ENCODE measurements around the gene NPIPA3. TPM values are rescaled to one million over a fixed set of nuclear protein-coding genes. Genes with fewer than 3 reads are reported as not detected.
"Not testable (repeated sequence)": the region's sequence is repeated elsewhere in the genome, so short reads cannot be mapped to it uniquely, and the experiment has no call there.

The NPIPA3 gene
- total RNA-seq, 2 experiments from 2014 or later: 1.5 to 1.9 TPM

DNA sequence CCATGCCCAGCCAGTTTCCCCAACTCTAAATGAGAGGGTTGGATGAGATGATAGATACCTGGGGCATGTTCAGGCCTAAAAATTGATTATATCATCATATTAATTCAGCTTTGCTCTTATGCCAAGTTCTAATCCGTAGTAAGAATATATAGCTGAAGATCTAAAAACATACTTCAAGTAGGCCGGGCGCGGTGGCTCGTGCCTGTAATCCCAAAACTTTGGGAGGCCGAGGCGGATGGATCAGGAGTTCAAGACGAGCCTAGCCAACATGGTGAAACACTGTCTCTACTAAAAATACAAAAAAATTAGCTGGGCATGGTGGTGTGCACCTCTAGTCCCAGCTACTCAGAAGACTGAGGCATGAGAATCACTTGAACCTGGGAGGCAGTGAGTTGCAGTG, 21.1 kb upstream of the NPIPA3 start:
- no peak for DNase-seq
- no peaks in the 10 kb centered on the region for H3K4me1 Mint-ChIP-seq (ENCODE audit: low read depth)
- no peak overlapping the region for H3K4me3 Mint-ChIP-seq
- intact Hi-C loops (cut with micrococcal nuclease): no loop called here
- H3K27me3 Mint-ChIP-seq (ENCODE audit: low read depth): no peaks in the 10 kb centered on the region
- H3K36me3 Mint-ChIP-seq (ENCODE audit: low read depth): no peaks in the 10 kb centered on the region
- no peaks in the 10 kb centered on the region for H3K9me3 Mint-ChIP-seq
- CTCF ChIA-PET: interaction anchor here (0.8 kb wide), 1 partner anchor 1506 kb away, joined by 3 read pairs; no protein-coding TSS in a partner anchor
- no peak overlapping the region for H3K27ac Mint-ChIP-seq

DNA sequence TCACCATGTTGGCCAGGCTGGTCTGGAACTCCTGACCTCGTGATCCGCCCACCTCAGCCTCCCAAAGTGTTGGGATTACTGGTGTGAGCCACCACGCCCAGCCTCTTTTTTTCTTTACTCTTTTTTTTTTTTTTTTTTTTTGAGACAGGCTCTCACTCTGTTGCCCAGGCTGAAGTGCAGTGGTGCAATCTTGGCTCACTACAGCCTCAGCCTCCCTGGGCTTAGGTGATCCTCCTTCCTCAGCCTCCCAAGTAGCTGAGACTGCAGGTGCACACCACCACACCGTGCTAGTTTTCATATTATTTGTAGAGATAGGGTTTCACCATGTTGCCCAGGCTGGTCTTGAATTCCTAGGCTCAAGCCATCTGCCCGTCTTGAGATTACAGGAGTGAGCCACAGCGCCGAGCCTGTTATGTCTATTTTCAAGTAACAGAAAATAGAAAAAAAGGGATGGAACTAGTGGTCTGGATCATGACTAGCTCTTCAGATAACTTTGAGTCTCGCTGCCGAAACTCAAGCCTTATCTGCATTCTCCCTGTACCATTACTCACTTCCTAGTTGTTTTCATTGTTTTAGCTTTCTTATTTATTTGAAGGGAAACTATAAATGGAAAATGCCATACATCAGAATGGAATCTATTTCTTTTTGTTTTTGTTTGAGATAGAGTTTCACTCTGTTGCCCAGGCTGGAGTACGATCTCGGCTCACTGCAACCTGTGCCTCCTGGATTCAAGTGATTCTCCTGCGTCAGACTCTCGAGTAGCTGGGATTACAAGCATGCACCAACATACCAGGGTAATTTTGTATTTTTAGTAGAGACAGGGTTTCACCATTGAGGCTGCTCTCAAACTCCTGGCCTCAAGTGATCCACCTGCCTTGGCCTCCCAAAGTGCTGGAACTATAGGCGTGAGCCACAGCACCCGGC, 17.1 kb upstream of the NPIPA3 start:
- not testable (repeated sequence) for H3K27me3 Mint-ChIP-seq (ENCODE audit: low read depth); DNase-seq

DNA sequence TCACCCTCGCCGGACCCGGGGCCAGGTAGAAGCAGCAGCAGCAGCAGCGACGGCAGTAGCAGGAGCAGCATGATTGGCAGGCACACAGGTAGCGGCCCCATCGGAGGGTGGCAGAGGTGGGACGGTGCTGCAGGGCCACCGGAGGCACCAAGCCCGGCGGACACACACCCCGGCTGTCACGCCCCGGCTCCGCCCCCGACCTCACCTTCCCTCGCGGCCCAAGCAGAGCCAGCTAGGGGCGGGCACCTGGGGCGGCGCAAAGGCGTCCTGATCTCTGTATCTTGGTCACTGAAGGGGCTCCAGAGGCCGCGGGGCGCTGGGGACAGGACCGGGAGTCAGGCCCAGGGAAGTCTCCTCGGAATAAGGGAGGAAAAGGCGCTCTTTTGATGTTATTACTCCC, 9.1 kb upstream of the NPIPA3 start, which contains the start of gene PLA2G10:
Gene PLA2G10, minus strand, starts transcription at position 180 of the 400 bp plus-strand sequence. Its CDS starts 79 bp downstream, at position 101.
- intact Hi-C loops (cut with micrococcal nuclease); H3K27me3 Mint-ChIP-seq (ENCODE audit: low read depth); H3K36me3 Mint-ChIP-seq (ENCODE audit: low read depth); CTCF ChIA-PET; H3K4me1 Mint-ChIP-seq (ENCODE audit: low read depth); H3K4me3 Mint-ChIP-seq; H3K27ac Mint-ChIP-seq; DNase-seq; H3K9me3 Mint-ChIP-seq: not testable (repeated sequence)

More for the DNA sequence above, 17.1 kb upstream of the NPIPA3 start:
- H3K4me1 Mint-ChIP-seq (ENCODE audit: low read depth); H3K36me3 Mint-ChIP-seq (ENCODE audit: low read depth); H3K9me3 Mint-ChIP-seq; H3K4me3 Mint-ChIP-seq; intact Hi-C loops (cut with micrococcal nuclease); H3K27ac Mint-ChIP-seq: not testable (repeated sequence)
- CTCF ChIA-PET: interaction anchor here (0.5 kb wide), 1 partner anchor 248 kb away, joined by 4 read pairs; no protein-coding TSS in a partner anchor

DNA sequence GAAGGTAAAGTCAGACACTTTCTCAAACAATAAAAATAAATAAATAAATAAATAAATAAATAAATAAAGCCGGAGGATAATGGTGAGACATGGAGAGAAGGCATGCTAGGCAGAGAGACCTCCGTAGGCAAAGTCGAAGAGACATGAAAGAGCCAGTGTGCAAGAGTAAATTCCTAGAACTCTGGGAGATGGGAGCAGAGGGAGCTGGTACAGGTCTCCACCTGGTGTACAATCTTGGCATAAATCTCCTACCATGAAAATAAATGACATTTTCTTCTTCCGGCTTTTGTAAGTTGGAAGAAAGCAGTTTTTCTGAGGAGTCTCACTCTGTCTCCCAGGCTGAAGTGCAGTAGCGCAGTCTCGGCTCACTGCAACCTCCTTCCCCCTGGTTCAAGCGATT, 1.4 kb upstream of the NPIPA3 start:
- H3K4me3 Mint-ChIP-seq; H3K9me3 Mint-ChIP-seq; H3K27me3 Mint-ChIP-seq (ENCODE audit: low read depth); intact Hi-C loops (cut with micrococcal nuclease); H3K36me3 Mint-ChIP-seq (ENCODE audit: low read depth); H3K27ac Mint-ChIP-seq; H3K4me1 Mint-ChIP-seq (ENCODE audit: low read depth); CTCF ChIA-PET; DNase-seq: not testable (repeated sequence)

DNA sequence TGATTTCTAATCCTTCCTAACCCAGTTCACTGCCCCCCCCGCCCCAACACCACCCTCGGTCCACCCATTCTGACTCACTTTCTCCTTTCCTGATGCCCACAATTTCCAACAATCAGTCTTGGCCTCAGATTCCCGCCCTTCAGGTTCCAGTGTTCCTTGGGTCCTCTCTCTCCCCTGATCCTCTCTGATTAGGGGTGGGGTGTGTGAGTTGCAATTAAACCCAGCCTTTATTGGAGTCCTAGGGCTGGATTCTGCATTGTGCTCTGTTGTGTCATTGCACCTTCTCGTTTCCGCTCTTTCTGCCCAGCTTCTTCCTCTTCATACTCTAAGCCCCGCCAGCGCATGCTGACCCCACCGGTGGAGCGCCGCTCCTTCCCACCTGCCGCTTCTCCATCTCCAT, 539 bp upstream of the NPIPA3 start:
- H3K36me3 Mint-ChIP-seq (ENCODE audit: low read depth); H3K27ac Mint-ChIP-seq; DNase-seq; H3K4me1 Mint-ChIP-seq (ENCODE audit: low read depth); CTCF ChIA-PET; H3K9me3 Mint-ChIP-seq; H3K4me3 Mint-ChIP-seq; H3K27me3 Mint-ChIP-seq (ENCODE audit: low read depth); intact Hi-C loops (cut with micrococcal nuclease): not testable (repeated sequence)

DNA sequence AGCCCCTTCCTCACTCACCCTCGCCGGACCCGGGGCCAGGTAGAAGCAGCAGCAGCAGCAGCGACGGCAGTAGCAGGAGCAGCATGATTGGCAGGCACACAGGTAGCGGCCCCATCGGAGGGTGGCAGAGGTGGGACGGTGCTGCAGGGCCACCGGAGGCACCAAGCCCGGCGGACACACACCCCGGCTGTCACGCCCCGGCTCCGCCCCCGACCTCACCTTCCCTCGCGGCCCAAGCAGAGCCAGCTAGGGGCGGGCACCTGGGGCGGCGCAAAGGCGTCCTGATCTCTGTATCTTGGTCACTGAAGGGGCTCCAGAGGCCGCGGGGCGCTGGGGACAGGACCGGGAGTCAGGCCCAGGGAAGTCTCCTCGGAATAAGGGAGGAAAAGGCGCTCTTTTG, 30.0 kb downstream of the NPIPA3 start:
- DNase-seq; intact Hi-C loops (cut with micrococcal nuclease); H3K27ac Mint-ChIP-seq; CTCF ChIA-PET; H3K36me3 Mint-ChIP-seq (ENCODE audit: low read depth); H3K27me3 Mint-ChIP-seq (ENCODE audit: low read depth); H3K4me1 Mint-ChIP-seq (ENCODE audit: low read depth); H3K9me3 Mint-ChIP-seq; H3K4me3 Mint-ChIP-seq: not testable (repeated sequence)

DNA sequence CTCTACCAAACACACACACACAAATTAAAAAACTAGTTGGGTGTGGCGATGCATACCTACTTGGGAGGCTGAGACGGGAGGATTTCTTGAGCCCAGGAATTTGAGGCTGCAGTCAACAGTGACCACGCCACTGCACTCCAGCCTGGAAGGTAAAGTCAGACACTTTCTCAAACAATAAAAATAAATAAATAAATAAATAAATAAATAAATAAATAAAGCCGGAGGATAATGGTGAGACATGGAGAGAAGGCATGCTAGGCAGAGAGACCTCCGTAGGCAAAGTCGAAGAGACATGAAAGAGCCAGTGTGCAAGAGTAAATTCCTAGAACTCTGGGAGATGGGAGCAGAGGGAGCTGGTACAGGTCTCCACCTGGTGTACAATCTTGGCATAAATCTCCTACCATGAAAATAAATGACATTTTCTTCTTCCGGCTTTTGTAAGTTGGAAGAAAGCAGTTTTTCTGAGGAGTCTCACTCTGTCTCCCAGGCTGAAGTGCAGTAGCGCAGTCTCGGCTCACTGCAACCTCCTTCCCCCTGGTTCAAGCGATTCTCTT, 37.7 kb downstream of the NPIPA3 start:
- DNase-seq; intact Hi-C loops (cut with micrococcal nuclease); H3K4me1 Mint-ChIP-seq (ENCODE audit: low read depth); H3K4me3 Mint-ChIP-seq; H3K27me3 Mint-ChIP-seq (ENCODE audit: low read depth); CTCF ChIA-PET; H3K36me3 Mint-ChIP-seq (ENCODE audit: low read depth); H3K27ac Mint-ChIP-seq; H3K9me3 Mint-ChIP-seq: not testable (repeated sequence)

DNA sequence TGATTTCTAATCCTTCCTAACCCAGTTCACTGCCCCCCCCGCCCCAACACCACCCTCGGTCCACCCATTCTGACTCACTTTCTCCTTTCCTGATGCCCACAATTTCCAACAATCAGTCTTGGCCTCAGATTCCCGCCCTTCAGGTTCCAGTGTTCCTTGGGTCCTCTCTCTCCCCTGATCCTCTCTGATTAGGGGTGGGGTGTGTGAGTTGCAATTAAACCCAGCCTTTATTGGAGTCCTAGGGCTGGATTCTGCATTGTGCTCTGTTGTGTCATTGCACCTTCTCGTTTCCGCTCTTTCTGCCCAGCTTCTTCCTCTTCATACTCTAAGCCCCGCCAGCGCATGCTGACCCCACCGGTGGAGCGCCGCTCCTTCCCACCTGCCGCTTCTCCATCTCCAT, 38.6 kb downstream of the NPIPA3 start:
- H3K27ac Mint-ChIP-seq; H3K9me3 Mint-ChIP-seq; H3K4me1 Mint-ChIP-seq (ENCODE audit: low read depth); DNase-seq; H3K4me3 Mint-ChIP-seq; H3K36me3 Mint-ChIP-seq (ENCODE audit: low read depth); CTCF ChIA-PET; H3K27me3 Mint-ChIP-seq (ENCODE audit: low read depth); intact Hi-C loops (cut with micrococcal nuclease): not testable (repeated sequence)

DNA sequence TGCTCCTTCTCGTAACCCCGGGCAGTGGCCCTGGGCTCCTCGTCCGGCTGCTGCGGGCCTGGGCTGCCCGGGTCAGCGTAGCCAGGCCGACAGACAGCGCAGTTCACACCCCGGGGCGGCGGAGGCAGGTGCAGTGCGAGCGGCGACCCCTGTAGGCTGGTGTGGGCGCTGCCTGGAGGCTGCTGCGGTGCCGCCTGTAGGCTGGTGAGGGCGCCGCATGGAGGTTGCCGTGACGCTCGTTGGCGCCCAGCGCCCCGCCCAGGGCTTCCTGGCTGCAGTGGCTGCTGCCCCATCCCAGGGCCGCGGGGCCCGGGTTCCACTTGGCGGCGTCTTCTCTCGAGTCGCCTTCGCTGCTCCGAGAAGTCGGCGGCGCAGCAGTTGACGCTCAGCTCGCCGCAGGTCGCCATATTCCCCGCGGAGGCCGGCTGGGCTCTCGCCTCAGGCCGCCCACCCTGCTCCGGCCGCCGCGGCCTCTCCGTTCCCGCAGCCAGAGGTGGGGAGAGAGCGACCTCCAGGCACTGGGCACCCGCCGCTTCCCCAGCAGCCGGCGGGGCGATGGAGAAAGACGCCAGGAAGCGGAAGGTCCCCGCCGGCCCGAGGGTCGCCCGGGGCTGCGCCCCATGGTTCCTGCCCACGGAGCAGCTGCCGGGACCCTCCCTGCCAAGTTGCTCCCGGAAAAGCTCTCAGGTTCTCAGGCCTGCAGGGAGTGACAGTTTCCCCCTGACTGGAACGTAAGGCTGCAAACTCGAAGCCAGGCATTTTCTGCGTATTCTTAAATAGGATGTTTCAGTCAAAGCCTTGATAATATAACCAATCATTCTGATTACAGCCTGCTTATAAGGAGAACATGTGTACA, 39.3 kb downstream of the NPIPA3 start, which contains the start of gene NPIPA2:
Gene NPIPA2, plus strand, starts transcription at position 261 of the 856 bp plus-strand sequence. CDS start 5,533 bp downstream, outside the sequence.
- CTCF ChIA-PET: not testable (repeated sequence)

DNA sequence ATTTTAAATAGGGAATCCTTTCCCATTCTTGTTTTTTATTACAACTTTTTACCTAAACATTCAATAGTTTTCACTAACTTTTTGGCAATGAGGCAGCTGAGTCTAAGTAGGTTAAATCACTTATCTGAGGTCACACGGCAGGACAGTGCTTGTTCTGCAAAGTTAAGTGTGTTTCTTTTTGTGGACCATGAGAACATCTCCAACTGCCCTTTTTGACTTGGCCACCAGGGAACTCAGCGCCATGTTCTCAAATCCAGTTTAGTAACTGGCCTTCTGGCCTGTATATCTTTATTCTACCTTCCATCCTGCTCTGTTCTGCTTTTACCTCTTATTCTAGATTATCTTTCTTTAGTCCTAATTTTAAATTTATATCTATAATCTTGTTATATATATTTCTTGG, 70.4 kb downstream of the NPIPA3 start:
- H3K27me3 Mint-ChIP-seq (ENCODE audit: low read depth); DNase-seq; H3K9me3 Mint-ChIP-seq; H3K27ac Mint-ChIP-seq; intact Hi-C loops (cut with micrococcal nuclease); H3K4me1 Mint-ChIP-seq (ENCODE audit: low read depth); H3K4me3 Mint-ChIP-seq; H3K36me3 Mint-ChIP-seq (ENCODE audit: low read depth); CTCF ChIA-PET: not testable (repeated sequence)

More for the DNA sequence above, 39.3 kb downstream of the NPIPA3 start, which contains the start of gene NPIPA2:
- intact Hi-C loops (cut with micrococcal nuclease); H3K27me3 Mint-ChIP-seq (ENCODE audit: low read depth); DNase-seq; H3K36me3 Mint-ChIP-seq (ENCODE audit: low read depth); H3K4me3 Mint-ChIP-seq; H3K4me1 Mint-ChIP-seq (ENCODE audit: low read depth); H3K9me3 Mint-ChIP-seq; H3K27ac Mint-ChIP-seq: not testable (repeated sequence)

DNA sequence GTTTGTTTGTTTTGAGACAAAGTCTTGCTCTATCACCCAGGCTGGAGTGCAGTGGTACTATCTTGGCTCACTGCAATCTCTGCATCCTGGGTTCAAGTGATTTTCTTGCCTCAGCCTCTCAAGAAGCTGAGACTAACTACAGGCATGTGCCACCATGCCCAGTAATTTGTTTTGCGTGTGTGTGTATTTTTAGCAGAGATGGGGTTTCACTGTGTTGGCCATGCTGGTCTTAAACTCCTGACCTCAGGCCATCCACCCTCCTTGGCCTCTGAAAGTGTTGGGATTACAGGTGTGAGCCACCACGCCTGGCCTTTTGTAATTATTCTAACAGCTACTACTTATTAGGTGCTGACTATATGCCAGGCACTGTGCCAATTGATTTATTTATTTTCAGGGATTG, 72.4 kb downstream of the NPIPA3 start:
- CTCF ChIA-PET: not testable (repeated sequence)

More for the DNA sequence above, 72.4 kb downstream of the NPIPA3 start:
- H3K4me1 Mint-ChIP-seq (ENCODE audit: low read depth); H3K4me3 Mint-ChIP-seq; H3K27ac Mint-ChIP-seq; H3K9me3 Mint-ChIP-seq; H3K27me3 Mint-ChIP-seq (ENCODE audit: low read depth); DNase-seq; H3K36me3 Mint-ChIP-seq (ENCODE audit: low read depth); intact Hi-C loops (cut with micrococcal nuclease): not testable (repeated sequence)
